ENCODE data around the gene FBXO39. TPM values are rescaled to one million over a fixed set of nuclear protein-coding genes. Genes with fewer than 3 reads are reported as not detected.

FBXO39 gene
- polyA plus RNA-seq, 2 of the 4 experiments (the other 2 are of a cell fraction), result not detected

- ATAC-seq (no peak; a peak in 1 of 6 replicates), FAIRE-seq (no peak), DNase-seq (ENCODE audit: low read depth in 1 of 2, low spot score in 1 of 2) (no peak)
- Histone ChIP-seq H3K27ac (peak overlapping the region in 1 of 2 experiments; percentile 52; a peak in 3 of 6 replicates), H3K4me2 (no peak overlapping the region), H3K4me3 (no peak overlapping the region), H3K4me1 (peaks cover 6% of the 10 kb centered on the region; the same call in 1 of the 3 replicates), H3K9me3 (no peaks in the 10 kb centered on the region)
- 44% methylated on average over 7 of the region's 7 CpGs for WGBS (ENCODE audit: missing lambda C conversion rate)
- ChIA-PET POLR2A (no interaction called here), CTCF (interaction anchor here (0.7 kb wide), 1 partner anchor 1236 kb away, joined by 5 read pairs; no protein-coding TSS in a partner anchor)
- TF ChIP-seq ZNF302 (CRISPR knock-in tag; IDR thresholded peaks at IDR 0.05) (no peak), EHMT2 (IDR thresholded peaks at IDR 0.05; ENCODE audit: low read depth) (no peak), CEBPB (IDR thresholded peaks at IDR 0.05) (no peak), FOSB (CRISPR knock-in tag; IDR thresholded peaks at IDR 0.05) (no peak)
These were observed 23.7 kb upstream of the FBXO39 start for GRCh38 chr17:6752068-6752909.

- no peak for TF ChIP-seq ZC3H11A (IDR thresholded peaks at IDR 0.05)
- no peak for TF ChIP-seq MAZ (IDR thresholded peaks at IDR 0.05; ENCODE audit: borderline replicate concordance, low read depth, low read length)
- TF ChIP-seq JUNB (IDR thresholded peaks at IDR 0.05), result no peak
- TF ChIP-seq GATA3 (IDR thresholded peaks at IDR 0.05; ENCODE audit: borderline replicate concordance), result no peak
- TF ChIP-seq HES2 (IDR thresholded peaks at IDR 0.05), result no peak
- TF ChIP-seq ZNF302 (CRISPR knock-in tag; IDR thresholded peaks at IDR 0.05), result no peak
- no peak for TF ChIP-seq BHLHE40 (IDR thresholded peaks at IDR 0.05; ENCODE audit: low read depth, low read length)
- no peak for TF ChIP-seq POLR2AphosphoS2 (conservative IDR thresholded peaks at IDR 0.05; ENCODE audit: low read length)
- no peak for TF ChIP-seq HDAC2 (IDR thresholded peaks at IDR 0.05)
- TF ChIP-seq ZFP36 (IDR thresholded peaks at IDR 0.05; ENCODE audit: borderline replicate concordance, partially characterized antibody), result no peak
- TF ChIP-seq NFE2L2 (conservative IDR thresholded peaks at IDR 0.05; ENCODE audit: low read length), result no peak
- no peak for TF ChIP-seq SREBF2 (IDR thresholded peaks at IDR 0.05)
- no peak for TF ChIP-seq EHF (CRISPR knock-in tag; IDR thresholded peaks at IDR 0.05)
- no peak for TF ChIP-seq MAX (IDR thresholded peaks at IDR 0.05)
- TF ChIP-seq USF2 (IDR thresholded peaks at IDR 0.05), result no peak
- TF ChIP-seq FOXS1 (CRISPR knock-in tag; IDR thresholded peaks at IDR 0.05), result no peak
- TF ChIP-seq PHF8 (IDR thresholded peaks at IDR 0.05; ENCODE audit: borderline replicate concordance, low read depth), result no peak
- peaks cover 6% of the 10 kb centered on the region; the same call in 1 of the 3 replicates for H3K4me1 ChIP-seq
- 0 out of 6 replicates have a peak overlapping the region, but pooled peaks of 1 of the 2 experiments have one; percentile 35 for H3K27ac ChIP-seq
- ChIA-PET POLR2A (no interaction called here), CTCF (interaction anchor here (0.7 kb wide), 1 partner anchor 1237 kb away, joined by 5 read pairs; no protein-coding TSS in a partner anchor)
- WGBS (ENCODE audit: missing lambda C conversion rate), result 69% methylated on average over 9 of the region's 9 CpGs
- no peak for FAIRE-seq
- DNase-seq (ENCODE audit: low read depth in 1 of 2, low spot score in 1 of 2), result no peak
- no peak overlapping the region for H3K4me3 ChIP-seq
- H3K4me2 ChIP-seq, result no peak overlapping the region
- no peak for ATAC-seq
- no peaks in the 10 kb centered on the region for H3K9me3 ChIP-seq
These were observed 23.0 kb upstream of the FBXO39 start for GRCh38 chr17:6753006-6753445.

- no peak for DNase-seq (ENCODE audit: low read depth in 1 of 2, low spot score in 1 of 2)
- no peak overlapping the region for H3K4me3 ChIP-seq
- H3K4me2 ChIP-seq, result no peak overlapping the region
- WGBS (ENCODE audit: missing lambda C conversion rate), result 64% methylated on average over 6 of the region's 6 CpGs
- no peak for TF ChIP-seq HOXB5 (CRISPR knock-in tag; IDR thresholded peaks at IDR 0.05)
- TF ChIP-seq E2F6 (IDR thresholded peaks at IDR 0.05; ENCODE audit: borderline replicate concordance, low read depth), result no peak
- TF ChIP-seq ZC3H11A (IDR thresholded peaks at IDR 0.05), result no peak
- TF ChIP-seq BCL3 (IDR thresholded peaks at IDR 0.05), result no peak
- no peak for TF ChIP-seq MYC (IDR thresholded peaks at IDR 0.05; ENCODE audit: borderline replicate concordance, low read length)
- TF ChIP-seq TFCP2L1 (CRISPR knock-in tag; IDR thresholded peaks at IDR 0.05), result no peak
- TF ChIP-seq ELK1 (IDR thresholded peaks at IDR 0.05; ENCODE audit: low read depth, low read length), result no peak
- no peak for TF ChIP-seq MAX (IDR thresholded peaks at IDR 0.05)
- no peak for TF ChIP-seq KDM1A (IDR thresholded peaks at IDR 0.05; ENCODE audit: low read depth)
- no peak for TF ChIP-seq ZSCAN20 (CRISPR knock-in tag; IDR thresholded peaks at IDR 0.05)
- TF ChIP-seq CBX2 (IDR thresholded peaks at IDR 0.05; ENCODE audit: borderline replicate concordance, low read depth), result no peak
- TF ChIP-seq HOXB13 (CRISPR knock-in tag; IDR thresholded peaks at IDR 0.05; ENCODE audit: low read depth), result no peak
- POLR2A ChIA-PET, result no interaction called here
- ATAC-seq, result no peak
- no peaks in the 10 kb centered on the region for H3K9me3 ChIP-seq
- FAIRE-seq, result no peak
- CTCF ChIA-PET, result interaction anchor here (1.2 kb wide), 1 partner anchor 59 kb away, joined by 3 read pairs; no protein-coding TSS in a partner anchor
- no peak overlapping the region for H3K27ac ChIP-seq
- peaks cover 6% of the 10 kb centered on the region; the same call in 1 of the 3 replicates for H3K4me1 ChIP-seq
These were observed 22.5 kb upstream of the FBXO39 start for GRCh38 chr17:6753546-6753945.

Data from A549 (cell line).